Measurements from ENCODE around the gene CCN2. TPM values are rescaled to one million over a fixed set of nuclear protein-coding genes. Genes with fewer than 3 reads are reported as not detected.
"Not testable (repeated sequence)": the region's sequence is repeated elsewhere in the genome, so short reads cannot be mapped to it uniquely, and the experiment has no call there.

Gene CCN2
- total and polyA plus RNA-seq, 2 donors (not counting 1 experiment from before 2014, with no cell fraction given): 0.81 to 1.3 TPM

- Histone ChIP-seq H3K4me1 (ENCODE audit: control insufficient read depth in 2 of 2, insufficient read depth in 2 of 2, low read length in 2 of 2) (peaks cover 17 to 20% of the 10 kb centered on the region in 2 donors), H3K27me3 (replicated peaks in 1 of 4; ENCODE audit: control extremely low read depth in 1 of 4, control insufficient read depth in 3 of 4, insufficient read depth in 4 of 4, low read length in 3 of 4) (peaks cover 0 to 27% (median 10%) of the 10 kb centered on the region in 4 experiments), H3K4me3 (ENCODE audit: control extremely low read depth in 1 of 5, extremely low read depth in 1 of 5, insufficient read depth in 1 of 5, low read depth in 2 of 5, low read length in 4 of 5) (no peak overlapping the region), H3K4me2 (replicated peaks; ENCODE audit: low read depth, low read length, poor library complexity, severe bottlenecking) (peak overlapping the region; percentile 46), H3K9ac (ENCODE audit: low read length) (no peak overlapping the region), H2AFZ (ENCODE audit: insufficient read depth, low read depth, low read length, poor library complexity, severe bottlenecking) (no peak overlapping the region), H3K27ac (ENCODE audit: low read length in 2 of 2) (no peak overlapping the region), H3K79me2 (ENCODE audit: control insufficient read depth, insufficient read depth, low read length) (no peaks in the 10 kb centered on the region), H4K20me1 (ENCODE audit: control insufficient read depth, insufficient read depth, low read length, poor library complexity, severe bottlenecking) (no peaks in the 10 kb centered on the region), H3K9me3 (ENCODE audit: control extremely low read depth in 1 of 3, control insufficient read depth in 2 of 3, insufficient read depth in 1 of 3, low read length in 2 of 3) (peaks cover 0 to 6% (median 0%) of the 10 kb centered on the region in 3 donors), H3K36me3 (replicated peaks in 1 of 2; ENCODE audit: control extremely low read depth in 1 of 2, control insufficient read depth in 1 of 2, extremely low read depth in 1 of 2, insufficient read depth in 2 of 2, low read length in 1 of 2) (no peaks in the 10 kb centered on the region)
- ATAC-seq (ENCODE audit: low read depth): no peak
- no peak for TF ChIP-seq EZH2 (IDR thresholded peaks at IDR 0.05; ENCODE audit: borderline replicate concordance, insufficient read depth, low read depth, low read length, poor library complexity, severe bottlenecking)
- TF ChIP-seq, protein P1, sequence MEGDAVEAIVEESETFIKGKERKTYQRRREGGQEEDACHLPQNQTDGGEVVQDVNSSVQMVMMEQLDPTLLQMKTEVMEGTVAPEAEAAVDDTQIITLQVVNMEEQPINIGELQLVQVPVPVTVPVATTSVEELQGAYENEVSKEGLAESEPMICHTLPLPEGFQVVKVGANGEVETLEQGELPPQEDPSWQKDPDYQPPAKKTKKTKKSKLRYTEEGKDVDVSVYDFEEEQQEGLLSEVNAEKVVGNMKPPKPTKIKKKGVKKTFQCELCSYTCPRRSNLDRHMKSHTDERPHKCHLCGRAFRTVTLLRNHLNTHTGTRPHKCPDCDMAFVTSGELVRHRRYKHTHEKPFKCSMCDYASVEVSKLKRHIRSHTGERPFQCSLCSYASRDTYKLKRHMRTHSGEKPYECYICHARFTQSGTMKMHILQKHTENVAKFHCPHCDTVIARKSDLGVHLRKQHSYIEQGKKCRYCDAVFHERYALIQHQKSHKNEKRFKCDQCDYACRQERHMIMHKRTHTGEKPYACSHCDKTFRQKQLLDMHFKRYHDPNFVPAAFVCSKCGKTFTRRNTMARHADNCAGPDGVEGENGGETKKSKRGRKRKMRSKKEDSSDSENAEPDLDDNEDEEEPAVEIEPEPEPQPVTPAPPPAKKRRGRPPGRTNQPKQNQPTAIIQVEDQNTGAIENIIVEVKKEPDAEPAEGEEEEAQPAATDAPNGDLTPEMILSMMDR (IDR thresholded peaks at IDR 0.05): no peak
- WGBS (ENCODE audit: insufficient coverage): 67% methylated on average over 2 of the region's 2 CpGs
- peaks cover 21% of the 10 kb centered on the region for H3K4me1 Mint-ChIP-seq
- peaks cover 29% of the 10 kb centered on the region for H3K27me3 Mint-ChIP-seq
- intact Hi-C loops (cut with micrococcal nuclease): loop anchor here (5.0 to 10.0 kb wide), 2 partner anchors 565 to 898 kb away; partner anchors contain the start of gene RPS12
- ChIA-PET CTCF (interaction anchor here (1.2 to 3.1 kb wide), 6 partner anchors 9 to 363 kb away, joined by 3 to 42 read pairs (median 5); no protein-coding TSS in a partner anchor), POLR2A (no interaction called here)
- H3K27ac Mint-ChIP-seq: no peak overlapping the region
- H3K4me3 Mint-ChIP-seq: no peak overlapping the region
- H3K9me3 Mint-ChIP-seq (ENCODE audit: insufficient read depth): no peaks in the 10 kb centered on the region
- no peak for DNase-seq
Measured at GRCh38 chr6:131916847-131917246, 34.3 kb downstream of the CCN2 start.

- H3K4me3 Mint-ChIP-seq; H2AFZ ChIP-seq (ENCODE audit: insufficient read depth, low read depth, low read length, poor library complexity, severe bottlenecking); H3K36me3 ChIP-seq (replicated peaks in 1 of 2; ENCODE audit: control extremely low read depth in 1 of 2, control insufficient read depth in 1 of 2, extremely low read depth in 1 of 2, insufficient read depth in 2 of 2, low read length in 1 of 2); H3K4me3 ChIP-seq (ENCODE audit: control extremely low read depth in 1 of 5, extremely low read depth in 1 of 5, insufficient read depth in 1 of 5, low read depth in 2 of 5, low read length in 4 of 5); DNase-seq; H3K27ac Mint-ChIP-seq; H4K20me1 ChIP-seq (ENCODE audit: control insufficient read depth, insufficient read depth, low read length, poor library complexity, severe bottlenecking); H3K9me3 ChIP-seq (ENCODE audit: control extremely low read depth in 1 of 3, control insufficient read depth in 2 of 3, insufficient read depth in 1 of 3, low read length in 2 of 3); ATAC-seq (ENCODE audit: low read depth); H3K79me2 ChIP-seq (ENCODE audit: control insufficient read depth, insufficient read depth, low read length); H3K27ac ChIP-seq (ENCODE audit: low read length in 2 of 2); H3K9ac ChIP-seq (ENCODE audit: low read length); H3K4me2 ChIP-seq (replicated peaks; ENCODE audit: low read depth, low read length, poor library complexity, severe bottlenecking); H3K9me3 Mint-ChIP-seq (ENCODE audit: insufficient read depth); POLR2A ChIA-PET: not testable (repeated sequence)
- CTCF ChIA-PET: interaction anchor here (0.9 to 3.1 kb wide), 17 partner anchors 8 to 382 kb away, joined by 3 to 42 read pairs (median 7); no protein-coding TSS in a partner anchor
- Mint-ChIP-seq H3K27me3 (peaks cover 34% of the 10 kb centered on the region), H3K4me1 (peaks cover 21% of the 10 kb centered on the region)
- WGBS (ENCODE audit: insufficient coverage): no CpG with 5 or more reads among the region's 2 CpGs
- Histone ChIP-seq H3K4me1 (ENCODE audit: control insufficient read depth in 2 of 2, insufficient read depth in 2 of 2, low read length in 2 of 2) (peaks cover 17 to 20% of the 10 kb centered on the region in 2 donors), H3K27me3 (replicated peaks in 1 of 4; ENCODE audit: control extremely low read depth in 1 of 4, control insufficient read depth in 3 of 4, insufficient read depth in 4 of 4, low read length in 3 of 4) (peaks cover 0 to 27% (median 12%) of the 10 kb centered on the region in 4 experiments)
- intact Hi-C loops (cut with micrococcal nuclease): loop anchor here (5.0 to 10.0 kb wide), 2 partner anchors 566 to 899 kb away; partner anchors contain the start of gene RPS12
Measured at GRCh38 chr6:131916091-131916796, 34.9 kb downstream of the CCN2 start.

Measured in B cell (primary cell).